HEK293 (cell line): ENCODE results near the gene TIRAP.

Experiments
- CTCF ChIP-seq: fragments of 450-650 bp; formaldehyde crosslinking; IDR thresholded peaks from 2 replicates; pipeline ENCODE4 v1.5.1; 2016; ENCODE audit warnings: missing biosample characterization, missing genetic modification characterization
- MEIS1 ChIP-seq: sonication (generic); formaldehyde crosslinking; IDR thresholded peaks from 2 replicates; pipeline ENCODE4 v1.8.1; 2022; ENCODE audit warnings: missing genetic modification reagents, mild to moderate bottlenecking, borderline replicate concordance
- ZNF202 ChIP-seq: fragments of 450-650 bp; formaldehyde crosslinking; IDR thresholded peaks from 2 replicates; pipeline ENCODE4 v1.5.1; 2016; ENCODE audit warnings: missing biosample characterization, missing genetic modification characterization, borderline replicate concordance
- ZNF449 ChIP-seq: fragments of 450-650 bp; formaldehyde crosslinking; IDR thresholded peaks from 2 replicates; pipeline ENCODE4 v1.5.1; 2017; ENCODE audit warnings: missing biosample characterization, mild to moderate bottlenecking, missing genetic modification characterization, moderate library complexity

GRCh38 chr11:126337474-126338241 lies 54.8 kb downstream of the TIRAP start:
- TF ChIP-seq CTCF (tag by site-specific recombination) (no peak), ZNF449 (no peak), ZNF202 (no peak), MEIS1 (CRISPR knock-in tag) (no peak)
